ENCODE results near the gene LRP3. TPM values are rescaled to one million over a fixed set of nuclear protein-coding genes. Genes with fewer than 3 reads are reported as not detected.
"Not testable (repeated sequence)": the region's sequence is repeated elsewhere in the genome, so short reads cannot be mapped to it uniquely, and the experiment has no call there.

The LRP3 gene
- total RNA-seq, 1 donor from 2014 or later: 93.8 TPM

DNA sequence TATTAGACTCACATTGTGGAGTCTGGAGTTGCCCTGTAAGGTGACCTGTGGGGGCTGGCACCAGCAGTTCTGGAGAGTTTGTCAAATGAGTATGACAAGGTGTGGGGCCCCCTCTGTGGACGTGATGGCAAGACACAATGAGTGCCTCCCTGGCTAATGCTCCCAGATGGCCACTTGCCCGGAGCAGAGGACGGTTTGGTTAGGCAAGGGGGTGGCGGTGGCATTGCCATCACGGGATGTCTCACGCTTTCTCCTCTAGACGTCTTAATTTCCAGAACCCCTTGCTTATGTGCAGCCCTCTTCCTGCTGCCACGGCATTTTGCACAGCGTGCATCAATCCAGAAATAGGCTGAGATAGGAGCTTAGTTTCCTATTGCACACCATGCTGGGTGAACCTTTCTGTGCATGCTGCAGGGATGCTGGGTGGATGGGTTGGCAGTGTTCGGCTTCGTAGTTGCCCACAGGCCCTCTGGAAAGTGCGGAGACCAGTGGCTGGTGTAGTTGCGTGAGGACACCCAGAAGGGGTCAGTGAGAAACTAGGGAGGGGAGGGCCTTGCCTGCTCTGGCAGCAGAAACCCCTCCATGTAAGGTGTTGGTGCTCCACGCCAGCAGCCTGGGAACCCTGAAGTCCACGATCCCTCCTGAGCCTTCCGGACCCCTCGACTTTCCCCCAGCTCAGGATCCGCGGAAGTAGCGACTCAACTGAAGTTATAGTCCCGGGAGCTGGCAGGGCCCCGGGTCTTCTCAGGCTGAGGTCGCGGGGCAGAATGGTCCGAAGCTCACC, 18.1 kb upstream of the LRP3 start:
- no peak for DNase-seq (ENCODE audit: low spot score in 2 of 2)
- FAIRE-seq: no peak

DNA sequence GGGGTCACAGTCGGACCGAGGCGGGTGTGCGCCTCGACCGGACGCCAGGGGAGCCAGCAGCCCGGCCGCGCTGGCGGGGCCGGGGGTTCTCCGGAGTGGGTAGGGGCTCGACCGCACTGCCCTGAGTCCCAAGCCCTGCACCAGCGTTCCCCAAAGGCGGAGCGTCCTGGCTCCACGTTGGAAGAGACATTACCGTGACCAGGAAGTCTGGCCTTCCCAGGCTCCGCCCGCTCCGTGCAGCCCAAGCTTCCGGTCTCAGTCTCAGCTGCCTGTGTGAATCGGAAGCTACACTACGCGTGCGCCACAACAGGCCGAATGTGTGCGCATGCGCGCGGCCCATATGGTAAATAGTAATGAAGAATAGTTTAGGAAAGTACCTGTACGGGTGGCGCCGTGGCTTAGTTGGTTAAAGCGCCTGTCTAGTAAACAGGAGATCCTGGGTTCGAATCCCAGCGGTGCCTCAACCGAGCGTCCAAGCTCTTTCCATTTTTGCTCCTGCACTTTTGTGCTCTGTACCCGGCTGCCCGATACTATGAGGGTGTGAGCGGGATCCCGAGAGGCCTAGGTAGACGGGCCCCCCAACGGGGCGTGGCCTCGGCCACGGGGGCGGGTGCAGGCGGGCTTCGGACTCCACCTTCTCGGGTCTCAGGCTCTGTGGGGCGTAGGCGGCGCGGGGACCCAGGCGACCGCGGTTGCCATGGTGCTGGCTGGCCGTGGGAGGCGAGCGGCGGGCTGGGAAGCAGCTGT, 17.3 kb upstream of the LRP3 start:
- peak; percentile 90 to 94 for DNase-seq (ENCODE audit: low spot score in 2 of 2)
- no peak for FAIRE-seq

DNA sequence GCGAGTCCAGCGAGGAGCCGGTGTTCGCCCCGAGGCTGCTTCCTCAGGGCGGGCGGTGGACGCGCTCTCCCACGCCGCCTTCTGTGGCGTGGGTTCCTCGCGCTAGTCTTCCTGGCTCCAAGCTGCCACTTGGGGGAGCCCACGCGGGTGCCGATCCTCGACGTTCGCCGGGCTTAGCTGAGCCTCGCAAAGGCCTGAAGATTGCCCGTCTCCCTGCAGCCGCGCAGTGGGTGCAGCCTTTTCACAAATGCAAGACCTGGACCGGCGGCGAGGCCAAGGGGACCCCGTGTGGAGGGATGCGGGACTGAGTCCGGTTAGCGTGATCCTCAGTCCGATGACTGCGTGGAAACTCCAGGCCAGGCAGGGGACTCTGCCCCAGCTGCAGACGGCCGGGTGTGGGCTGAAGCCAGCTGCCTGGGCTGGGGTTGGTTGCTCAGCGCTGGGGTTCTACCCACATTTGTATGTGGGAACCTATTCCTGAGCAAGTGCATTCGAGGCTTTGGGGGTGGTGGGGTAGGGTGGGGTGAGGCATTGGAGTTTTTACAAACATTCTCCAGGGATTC, 16.6 kb upstream of the LRP3 start:
- no peak for FAIRE-seq
- DNase-seq (ENCODE audit: low spot score in 2 of 2): no peak

DNA sequence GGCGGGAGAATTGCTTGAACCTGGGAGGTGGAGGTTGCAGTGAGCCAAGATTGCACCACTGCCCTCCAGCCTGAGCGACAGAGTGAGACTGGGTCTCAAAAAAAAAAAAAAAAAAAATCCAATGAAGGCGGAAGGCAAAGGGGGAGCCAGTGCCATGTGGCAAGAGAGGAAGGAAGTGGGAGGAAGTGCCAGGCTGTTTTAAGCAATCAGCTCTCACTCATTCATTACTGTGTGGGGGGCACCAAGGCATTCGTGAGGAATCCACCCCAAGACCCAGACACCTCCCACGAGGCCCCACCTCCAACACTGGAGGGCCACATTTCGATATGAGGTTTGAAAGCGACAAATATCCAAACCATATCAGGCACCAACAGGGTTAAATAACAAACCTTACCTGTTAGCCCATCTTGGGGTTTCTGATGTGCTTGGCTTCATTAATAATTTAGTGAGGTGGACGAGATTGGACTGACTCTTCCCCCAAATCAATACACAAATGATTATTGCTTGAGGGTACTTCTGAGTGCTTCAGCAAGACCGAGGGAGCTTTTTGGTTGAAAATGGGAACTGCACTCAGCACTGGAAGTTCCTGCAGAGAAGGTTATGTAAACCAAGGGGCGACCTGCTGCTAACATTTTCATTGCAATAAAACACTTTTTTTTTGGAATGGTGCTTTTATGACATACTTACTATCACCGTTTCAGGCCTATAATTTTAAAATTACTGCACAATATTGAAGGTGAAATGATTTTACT, 7.5 kb upstream of the LRP3 start:
- DNase-seq (ENCODE audit: low spot score in 2 of 2) (no peak), FAIRE-seq (no peak)

DNA sequence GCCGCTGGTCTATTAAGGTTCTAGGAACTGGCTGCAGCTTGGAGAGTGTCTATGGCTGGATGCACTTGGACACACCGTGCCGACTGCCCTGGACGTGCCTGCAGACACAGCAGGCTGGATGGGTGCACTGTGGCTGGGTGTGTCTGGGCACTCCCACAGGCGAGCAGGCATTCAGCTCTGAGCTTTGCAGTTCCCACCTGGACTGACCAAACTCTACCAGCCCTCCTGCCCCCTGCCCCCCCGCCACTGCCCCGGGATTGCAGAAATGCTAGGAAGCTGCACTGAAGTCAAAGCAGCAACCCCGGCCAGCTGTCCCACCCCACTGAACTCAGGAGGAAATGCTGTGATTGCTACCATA, 7.0 kb upstream of the LRP3 start:
- DNase-seq (ENCODE audit: low spot score in 2 of 2) (no peak), FAIRE-seq (no peak)

DNA sequence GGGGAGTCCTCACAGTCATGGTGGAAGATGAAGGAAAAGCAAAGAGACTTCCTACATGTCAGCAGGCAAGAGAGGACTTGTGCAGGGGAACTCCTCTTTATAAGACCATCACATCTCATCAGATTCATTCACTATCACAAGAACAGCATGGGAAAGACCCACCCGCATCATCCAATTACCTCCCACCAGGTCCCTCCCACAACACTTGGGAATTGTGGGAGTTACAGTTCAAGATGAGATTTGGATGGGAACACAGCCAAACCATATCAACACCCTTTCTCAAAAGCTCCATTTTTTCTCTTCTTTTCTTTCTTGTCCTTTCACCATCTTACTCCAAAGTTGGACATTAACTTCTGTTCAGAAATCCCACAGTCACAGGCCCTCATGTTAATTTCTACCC, 4.7 kb upstream of the LRP3 start:
- no peak for FAIRE-seq
- DNase-seq (ENCODE audit: low spot score in 2 of 2): no peak

DNA sequence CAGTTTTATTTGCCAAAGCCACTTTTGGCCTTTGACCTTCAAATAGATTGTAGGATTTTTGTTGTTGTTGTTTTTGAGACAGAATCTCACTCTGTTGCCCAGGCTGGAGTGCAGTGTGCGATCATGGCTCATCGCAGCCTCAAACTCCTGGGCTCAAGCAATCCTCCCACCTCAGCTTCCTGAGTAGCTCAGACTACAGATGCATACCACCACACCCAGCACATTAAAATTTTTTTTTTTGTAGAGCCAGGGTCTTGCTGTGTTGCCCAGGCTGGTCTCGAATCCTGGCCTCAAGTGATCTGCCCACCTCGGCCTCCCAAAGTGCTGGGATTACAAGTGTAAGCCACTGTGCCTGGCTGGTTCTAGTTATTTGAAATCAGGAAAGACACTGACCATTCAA, 3.0 kb upstream of the LRP3 start:
- FAIRE-seq; DNase-seq (ENCODE audit: low spot score in 2 of 2): not testable (repeated sequence)

DNA sequence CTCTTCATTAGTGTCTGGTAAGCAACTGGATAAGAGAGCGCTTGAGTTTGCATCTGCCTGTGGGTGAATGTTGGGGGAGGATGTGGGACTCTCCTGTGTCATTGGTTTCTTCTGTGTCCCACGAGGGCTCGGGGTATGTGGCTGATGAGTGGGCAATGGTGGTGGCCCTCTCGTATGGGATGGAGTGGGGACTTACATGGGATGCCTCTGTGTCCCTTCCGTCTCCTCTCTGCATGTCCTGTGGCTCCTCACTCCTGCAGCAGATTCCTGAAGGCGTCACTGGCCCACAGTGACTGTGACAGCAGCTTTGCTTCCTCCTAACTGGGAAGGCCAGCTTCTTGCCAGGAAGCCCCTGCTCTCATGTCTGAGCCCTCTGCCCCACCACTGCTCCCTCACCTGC, 2.6 kb upstream of the LRP3 start:
- FAIRE-seq: no peak
- no peak for DNase-seq (ENCODE audit: low spot score in 2 of 2)

DNA sequence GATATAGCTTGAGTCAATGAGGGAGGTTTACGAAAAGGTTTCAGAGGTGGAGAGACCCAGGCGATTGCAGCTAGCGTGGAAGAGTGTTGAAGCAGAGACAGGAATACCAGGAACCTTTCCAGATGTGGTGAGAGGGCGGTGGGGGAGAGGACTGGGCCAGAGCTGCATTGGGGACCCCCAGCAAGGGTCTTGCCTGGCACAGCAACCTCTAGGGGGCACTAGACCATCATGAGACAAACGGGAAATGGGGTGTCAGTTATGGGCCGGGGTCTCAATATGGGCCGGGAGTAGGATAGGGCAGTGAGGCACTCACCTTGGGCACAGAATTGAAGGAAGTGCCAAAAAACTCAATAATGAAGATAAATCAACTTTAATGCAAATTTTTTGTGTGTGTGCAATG, 2.1 kb upstream of the LRP3 start:
- FAIRE-seq (no peak), DNase-seq (ENCODE audit: low spot score in 2 of 2) (no peak)

DNA sequence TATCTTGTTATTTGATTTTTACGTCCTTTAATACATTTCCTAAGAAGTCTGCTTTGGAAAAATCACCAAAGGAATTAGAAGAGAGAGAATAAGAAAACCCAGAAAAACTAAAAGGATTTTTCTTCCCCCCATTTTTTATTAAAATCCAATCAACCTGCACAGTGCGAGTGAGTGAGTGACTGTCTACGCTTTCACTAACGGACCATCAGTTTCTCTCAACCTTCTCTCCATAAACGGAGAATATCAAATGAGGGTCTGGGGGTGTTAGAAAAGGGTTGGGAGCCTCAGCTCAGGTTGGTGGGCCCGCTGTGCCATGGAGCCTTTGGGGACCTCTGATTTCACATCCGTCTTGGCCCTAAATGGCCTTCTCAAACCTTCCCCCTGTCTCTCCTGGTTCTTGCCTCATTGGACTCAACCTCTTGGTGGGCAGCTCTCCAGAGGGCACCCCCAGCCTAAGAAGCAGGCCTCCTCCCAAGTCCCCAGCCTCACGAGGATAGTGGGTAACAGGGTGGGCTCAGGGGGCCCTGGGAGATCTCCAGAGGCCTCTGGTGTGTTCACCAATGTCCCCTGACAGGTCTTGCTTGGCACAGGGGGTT, 763 bp upstream of the LRP3 start:
- no peak for DNase-seq (ENCODE audit: low spot score in 2 of 2)
- no peak for FAIRE-seq

DNA sequence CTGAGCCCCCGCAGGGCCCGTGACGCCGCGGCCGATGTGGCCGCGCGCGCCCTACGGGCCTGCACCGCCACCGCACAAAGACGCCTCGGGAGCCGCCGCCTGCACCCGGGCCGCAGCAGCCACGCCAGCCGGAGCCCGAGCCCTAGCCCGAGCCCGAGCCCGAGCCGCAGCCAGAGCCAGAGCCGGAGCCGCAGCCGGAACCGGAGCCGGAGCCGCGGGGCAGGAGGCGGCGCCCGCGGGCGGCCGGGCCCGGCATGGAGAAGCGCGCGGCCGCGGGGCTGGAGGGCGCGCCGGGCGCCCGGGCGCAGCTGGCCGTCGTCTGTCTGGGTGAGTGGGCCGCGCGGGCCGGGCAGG, 379 bp downstream of the LRP3 start:
- FAIRE-seq (no peak), DNase-seq (ENCODE audit: low spot score in 2 of 2) (no peak)

DNA sequence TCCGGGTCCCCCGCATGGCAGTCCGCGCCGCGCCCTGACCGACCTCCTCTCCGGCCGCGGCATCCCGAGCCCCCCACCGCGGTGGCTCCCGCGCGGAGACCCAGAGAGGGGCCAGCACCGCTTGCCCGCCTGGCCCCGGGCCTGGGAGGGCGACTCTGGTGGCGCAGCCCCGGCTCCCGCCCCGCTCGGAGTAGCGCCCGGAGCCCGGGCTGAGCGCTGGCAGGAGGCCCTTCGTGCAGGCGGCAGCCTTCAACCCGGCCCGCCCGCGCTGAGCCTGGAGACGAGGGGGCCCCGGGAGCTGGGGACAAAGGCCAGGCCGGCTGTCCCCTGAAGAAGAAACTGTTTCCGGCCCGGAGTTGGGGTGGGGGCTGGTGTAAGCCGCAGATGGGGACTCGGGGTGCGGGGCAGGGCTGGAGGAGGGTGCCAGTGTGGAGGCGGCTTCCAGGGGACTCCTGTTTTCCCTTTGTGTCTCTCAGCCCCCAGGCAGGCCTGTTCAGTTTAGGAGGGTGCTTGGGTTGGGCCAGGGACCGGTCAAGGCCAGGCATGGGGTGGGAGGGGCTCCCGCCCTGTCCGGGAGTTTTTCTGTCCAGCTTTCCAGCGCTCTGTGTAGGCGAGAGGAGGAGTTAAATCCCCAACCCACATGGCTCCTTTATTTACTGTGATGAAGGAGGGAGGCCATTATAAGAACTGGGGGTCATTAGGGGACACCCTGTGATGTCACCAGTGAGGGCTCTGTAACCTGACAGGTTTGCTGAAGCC, 935 bp downstream of the LRP3 start:
- DNase-seq (ENCODE audit: low spot score in 2 of 2) (no peak), FAIRE-seq (no peak)

DNA sequence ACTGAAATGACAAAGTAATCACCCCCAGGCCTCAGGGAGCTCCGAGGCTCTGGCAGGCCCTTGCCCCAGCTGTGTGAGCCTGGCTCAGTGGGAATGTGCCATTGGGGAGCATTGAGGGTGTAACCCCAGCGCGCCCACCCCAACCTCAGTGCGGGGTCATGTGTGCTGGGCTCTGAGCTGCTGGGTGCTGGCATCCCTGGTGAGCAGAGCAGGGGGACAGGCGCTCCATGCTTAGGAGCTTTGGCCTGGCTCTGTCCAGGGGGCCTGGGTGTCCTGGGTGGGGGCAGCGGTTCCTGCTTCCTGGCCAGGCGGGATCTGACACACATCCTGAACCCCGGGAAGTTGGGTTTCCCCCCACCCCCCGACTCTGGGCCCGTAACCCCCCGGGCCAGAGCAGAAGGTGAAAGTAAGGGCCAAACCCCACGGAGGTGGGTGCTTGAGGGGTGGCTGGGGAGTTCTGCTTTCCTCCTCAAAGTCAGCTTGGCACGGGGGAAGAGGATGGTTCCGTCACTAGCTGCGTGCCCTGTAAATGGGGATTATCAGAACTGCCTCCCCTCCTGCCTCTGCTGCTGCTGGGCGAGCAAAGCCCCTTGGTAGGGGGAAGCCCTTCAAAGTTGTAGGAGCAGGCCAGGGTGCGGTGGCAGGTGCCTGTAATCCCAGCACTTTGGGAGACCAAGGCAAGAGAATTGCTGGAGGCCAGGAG, 1.7 kb downstream of the LRP3 start:
- FAIRE-seq: no peak
- DNase-seq (ENCODE audit: low spot score in 2 of 2): no peak

DNA sequence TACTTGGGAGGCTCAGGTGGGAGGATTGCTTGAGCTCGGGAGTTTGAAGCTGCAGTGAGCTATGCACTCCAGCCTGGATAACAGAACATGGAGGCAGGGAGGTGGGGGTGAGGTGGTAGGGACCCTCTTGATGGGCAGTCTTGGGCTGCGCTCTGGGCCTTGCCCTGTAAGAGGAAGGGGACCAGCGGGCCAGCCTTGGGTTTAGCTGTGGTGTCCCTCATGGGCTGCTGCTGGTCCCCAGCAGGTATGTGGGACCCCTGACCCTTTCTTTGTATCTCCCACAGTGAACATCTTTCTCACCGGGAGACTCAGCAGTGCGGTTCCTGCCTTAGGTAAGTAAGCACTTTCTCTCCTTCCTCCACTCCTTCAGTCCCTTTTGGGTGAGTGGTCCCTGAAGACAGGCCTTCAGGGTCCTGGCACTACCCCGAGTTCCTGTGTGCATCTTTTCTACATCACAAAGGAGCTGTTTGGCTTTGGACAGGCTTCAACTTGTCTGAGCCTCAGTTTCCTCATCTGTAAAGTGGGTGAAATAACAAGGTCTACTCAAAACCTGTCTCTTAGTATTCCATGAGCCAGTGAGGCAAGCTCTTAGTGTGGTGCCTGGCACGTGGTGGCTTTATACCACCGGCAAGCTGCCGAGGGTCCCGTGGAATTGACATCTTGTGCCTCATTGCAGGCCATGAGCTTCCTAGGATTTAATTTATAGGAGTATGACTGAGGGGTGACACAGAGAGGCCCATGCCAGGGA, 2.5 kb downstream of the LRP3 start:
- no peak for DNase-seq (ENCODE audit: low spot score in 2 of 2)

DNA sequence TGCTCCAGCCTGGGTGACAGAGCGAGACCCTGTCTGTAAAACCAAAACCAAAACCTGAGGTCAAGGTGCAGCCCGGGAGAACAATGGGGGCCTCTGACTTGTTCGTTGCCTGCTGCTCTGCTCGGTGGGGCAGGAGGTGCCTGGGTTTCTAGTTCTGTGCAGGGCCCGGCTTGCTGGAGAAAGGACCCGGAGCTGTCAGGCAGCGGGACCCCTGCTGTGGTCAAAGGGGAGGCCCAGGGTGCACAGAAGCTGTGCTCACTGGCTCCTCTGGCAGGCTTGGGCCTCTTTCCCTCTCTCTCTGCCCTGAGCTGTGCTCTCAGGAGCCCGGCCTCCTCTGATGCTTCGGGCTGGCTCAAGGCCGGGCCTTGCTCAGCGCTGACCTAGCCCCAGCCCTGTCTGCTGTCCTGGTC, 3.5 kb downstream of the LRP3 start:
- no peak for FAIRE-seq
- no peak for DNase-seq (ENCODE audit: low spot score in 2 of 2)

More for the DNA sequence above, 2.5 kb downstream of the LRP3 start:
- FAIRE-seq: no peak

DNA sequence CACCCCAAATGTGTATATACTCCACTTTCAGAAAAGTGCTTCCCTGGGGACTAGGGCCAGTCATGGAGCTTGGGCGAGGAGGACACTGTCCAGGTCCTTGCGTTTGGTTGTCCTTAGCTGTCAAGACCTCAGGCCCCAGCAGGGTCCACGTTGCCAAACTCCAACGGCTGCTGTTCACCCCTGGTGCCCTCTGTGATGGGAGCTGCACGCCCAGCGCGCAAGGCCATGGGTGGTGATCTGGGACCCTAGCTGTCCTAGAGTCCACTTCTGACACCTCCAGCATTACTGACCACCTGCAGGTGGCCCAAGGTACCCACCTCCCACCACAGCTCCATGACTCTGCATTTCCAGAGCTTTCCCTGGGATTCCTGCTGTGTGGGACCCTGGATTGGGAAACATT, 4.0 kb downstream of the LRP3 start:
- DNase-seq (ENCODE audit: low spot score in 2 of 2) (no peak), FAIRE-seq (no peak)

DNA sequence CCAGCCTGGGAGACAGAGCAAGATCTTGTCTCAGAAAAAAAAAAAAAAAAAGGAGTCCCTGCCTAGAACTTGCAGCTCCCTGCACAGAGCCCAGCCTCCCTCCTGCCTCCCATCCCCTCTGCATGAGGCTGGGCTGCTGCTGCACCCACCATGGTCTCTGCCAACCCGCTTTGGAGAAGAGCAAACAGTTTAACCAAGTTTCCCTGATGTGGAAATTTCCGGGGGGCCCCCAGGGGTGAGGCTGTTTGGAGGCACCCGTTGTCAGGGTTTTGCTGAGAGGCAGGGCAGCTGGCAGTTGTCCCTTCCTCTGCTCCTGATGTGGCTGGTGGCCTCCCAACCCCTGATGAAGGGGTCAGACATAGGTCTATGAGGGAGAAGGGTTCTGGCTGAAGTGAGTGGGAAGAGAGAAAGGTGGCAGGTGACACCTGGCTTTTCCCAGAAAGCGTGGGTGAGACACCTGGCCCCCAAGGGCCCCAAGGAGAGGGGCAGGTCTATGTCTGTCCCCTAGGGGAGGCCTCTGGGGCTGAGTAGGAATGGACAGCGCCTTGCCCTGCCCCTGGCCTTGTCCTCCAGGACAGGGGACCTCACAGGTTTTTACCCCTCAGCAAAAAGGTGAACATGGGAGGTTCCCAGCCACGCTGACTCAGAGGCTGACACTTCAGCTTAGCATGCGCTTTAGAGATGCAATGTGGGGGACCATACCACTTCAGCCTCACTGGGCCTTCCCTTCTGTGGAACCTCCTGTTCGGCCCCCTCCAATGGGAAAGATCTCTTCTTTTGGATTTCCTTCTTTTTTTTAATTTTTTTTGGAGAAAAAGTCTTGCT, 5.5 kb downstream of the LRP3 start:
- FAIRE-seq (no peak), DNase-seq (ENCODE audit: low spot score in 2 of 2) (no peak)

DNA sequence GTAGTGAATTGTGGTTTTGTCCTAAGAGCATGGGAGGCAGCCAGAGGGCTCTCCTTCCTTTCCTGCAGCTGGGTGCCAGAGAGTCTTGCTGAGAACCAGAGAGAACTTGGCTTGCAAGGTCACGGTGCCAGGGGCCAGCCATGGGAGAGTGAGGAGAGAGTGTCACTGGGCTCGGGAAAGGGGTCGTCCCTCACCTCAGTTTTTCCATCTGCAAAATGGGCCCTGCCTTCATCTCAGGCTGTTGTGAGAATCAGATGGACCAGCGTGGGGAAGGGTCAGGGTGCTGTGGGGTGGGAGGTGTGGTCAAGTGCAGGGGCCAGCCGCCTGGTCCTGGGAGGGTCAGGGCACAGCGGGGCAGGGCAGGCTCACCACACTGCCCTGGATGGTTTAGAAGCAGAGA, 7.3 kb downstream of the LRP3 start:
- FAIRE-seq (no peak), DNase-seq (ENCODE audit: low spot score in 2 of 2) (no peak)
